Ovary (tissue), 9 donors: Measurements from ENCODE around the gene TLX2. TPM values are rescaled to one million over a fixed set of nuclear protein-coding genes. Genes with fewer than 3 reads are reported as not detected.

Source experiments
- DNase-seq, 5 donors: peaks; one replicate each; pipeline ENCODE4 v3.0.0-alpha.2; 2019 to 2020
- H3K27ac ChIP-seq, 2 donors: fragments of 200-600 bp; one replicate each; pipeline versions ENCODE4 v1.5.1 to v1.8.0; 2019 to 2022
- H3K27me3 ChIP-seq: fragments of 200-600 bp; one replicate; pipeline ENCODE4 v1.8.0; 2022
- H3K36me3 ChIP-seq: fragments of 200-600 bp; sonication (generic); one replicate; pipeline ENCODE4 v1.5.1; 2019
- H3K4me1 ChIP-seq: one replicate; pipeline ENCODE4 v1.8.1; 2013; ENCODE audit warnings: mild to moderate bottlenecking, moderate library complexity; ENCODE audit not compliant: insufficient read depth
- H3K4me3 ChIP-seq: fragments of 200-600 bp; sonication (generic); one replicate; pipeline ENCODE4 v1.5.1; 2017
- H3K9me3 ChIP-seq, 2 donors: fragments of 200-600 bp in 1 of 2; sonication (generic) in 1 of 2; one replicate each; pipeline versions ENCODE4 v1.5.1 to v1.8.1; 2013 to 2019; ENCODE audit warnings: mild to moderate bottlenecking in 1 of 2, moderate library complexity in 1 of 2
- EP300 ChIP-seq: sonication (generic); formaldehyde crosslinking; IDR thresholded peaks from one replicate; pipeline ENCODE4 v1.6.1; 2017; ENCODE audit warnings: antibody characterized with exemption
- POLR2A ChIP-seq: fragments of 450-650 bp; IDR thresholded peaks from one replicate; pipeline ENCODE4 v1.6.1; 2017; ENCODE audit warnings: antibody characterized with exemption, mild to moderate bottlenecking, moderate library complexity
- WGBS, 3 donors: extraction: QIAGEN DNeasy Blood & Tissue Kit in 1 of 3; methylation state at CpG; one replicate each; pipeline versions ENCODE4 v1.1.5 to v1.1.7; 2013 to 2017; 5-methylcytosine and 5-hydroxymethylcytosine counted together
- intact Hi-C, 4 donors: fragments of 100-400 bp; cut with DNase I; formaldehyde crosslinking; loops; one replicate each; pipeline versions ENCODE4 v1.11.0 to v1.15.1; 2022 to 2023
- polyA plus RNA-seq, 2 donors: library from polyadenylated mRNA; stranded (reverse); fragments of 200-250 nt in 1 of 2; fragments of 350-450 nt in 1 of 2; fragmentation: Illumina TruSeq in 1 of 2; extraction: RNeasy Lipid Tissue Mini Kit (QIAGEN cat#74804) in 1 of 2; gene quantifications; one replicate each; pipeline ENCODE4 v1.2.3, GENCODE V29; 2013 to 2014
- total RNA-seq, 7 donors: library from RNA; depleted of rRNA in 2 of 7; stranded (reverse); fragments of >200 nt in 2 of 7; fragmentation: NEBNext Ultra II Directional in 3 of 7; extraction: Animal tissue kit (Norgen Biotek cat#: 25700) in 3 of 7; gene quantifications; one replicate each; pipeline versions ENCODE4 v1.1.0 to v1.2.4, GENCODE V29; 2016 to 2023
- TF ChIP-seq, protein P1 (sequence below), 3 donors: fragments of 450-650 bp in 2 of 3; fragments of 200-600 bp in 1 of 3; IDR thresholded peaks; one replicate each; pipeline versions ENCODE4 v1.5.1 to v1.8.0; 2016 to 2022; ENCODE audit warnings: antibody characterized with exemption in 3 of 3, mild to moderate bottlenecking in 1 of 3
- donor health status: DM: no; HTN: no; CAD: no; lungs with moderate emphysema.
- donor health status: DM: no; HTN: no; CAD: no.
- donor health status: Bipolar disorder and iron deficiency.
- donor health status: DM: yes; HTN: yes; CAD: no.
- donor health status: DM: no; HTN: no; CAD: no.
- donor health status: DM: yes; HTN: yes; CAD: no.

The TLX2 gene
- total and polyA plus RNA-seq, 9 donors: not detected

DNA sequence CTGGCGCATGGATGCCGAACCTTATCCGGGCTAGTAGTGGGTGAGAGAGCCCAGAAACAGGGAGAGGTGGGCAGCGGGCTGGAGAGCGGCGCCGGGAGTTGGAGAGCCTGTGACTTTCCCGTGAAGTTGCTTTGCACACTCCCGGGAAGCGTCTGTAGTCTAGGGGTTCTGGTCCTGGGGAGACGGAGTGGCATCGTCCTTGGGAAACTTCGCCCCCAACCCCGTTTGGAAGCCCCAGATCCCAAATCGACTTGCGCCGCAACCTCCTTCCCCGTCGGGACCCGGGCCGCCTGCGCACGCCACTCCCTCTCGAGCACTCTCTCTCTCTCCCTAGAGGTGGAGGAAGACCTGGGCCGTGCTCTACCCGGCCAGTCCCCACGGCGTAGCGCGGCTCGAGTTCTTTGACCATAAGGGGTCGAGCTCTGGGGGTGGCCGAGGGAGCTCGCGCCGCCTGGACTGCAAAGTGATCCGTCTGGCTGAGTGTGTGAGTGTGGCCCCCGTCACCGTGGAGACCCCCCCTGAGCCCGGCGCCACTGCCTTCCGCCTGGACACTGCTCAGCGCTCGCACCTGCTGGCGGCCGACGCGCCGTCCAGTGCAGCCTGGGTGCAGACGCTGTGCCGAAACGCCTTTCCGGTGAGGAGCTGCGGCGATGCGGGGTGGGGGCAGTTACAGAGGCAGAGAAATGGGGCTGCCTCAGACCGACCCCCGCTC lies 40.7 kb downstream of the TLX2 start:
- Histone ChIP-seq H3K9me3 (no peaks in the 10 kb centered on the region), H3K36me3 (no peaks in the 10 kb centered on the region), H3K4me1 (peaks cover 5% of the 10 kb centered on the region), H3K4me3 (peak overlapping the region; percentile 92), H3K27ac (peak overlapping the region; percentile 73 to 88), H3K27me3 (no peaks in the 10 kb centered on the region)
- DNase-seq: peak; percentile 46 to 71 (median 55)
- TF ChIP-seq, protein P1, sequence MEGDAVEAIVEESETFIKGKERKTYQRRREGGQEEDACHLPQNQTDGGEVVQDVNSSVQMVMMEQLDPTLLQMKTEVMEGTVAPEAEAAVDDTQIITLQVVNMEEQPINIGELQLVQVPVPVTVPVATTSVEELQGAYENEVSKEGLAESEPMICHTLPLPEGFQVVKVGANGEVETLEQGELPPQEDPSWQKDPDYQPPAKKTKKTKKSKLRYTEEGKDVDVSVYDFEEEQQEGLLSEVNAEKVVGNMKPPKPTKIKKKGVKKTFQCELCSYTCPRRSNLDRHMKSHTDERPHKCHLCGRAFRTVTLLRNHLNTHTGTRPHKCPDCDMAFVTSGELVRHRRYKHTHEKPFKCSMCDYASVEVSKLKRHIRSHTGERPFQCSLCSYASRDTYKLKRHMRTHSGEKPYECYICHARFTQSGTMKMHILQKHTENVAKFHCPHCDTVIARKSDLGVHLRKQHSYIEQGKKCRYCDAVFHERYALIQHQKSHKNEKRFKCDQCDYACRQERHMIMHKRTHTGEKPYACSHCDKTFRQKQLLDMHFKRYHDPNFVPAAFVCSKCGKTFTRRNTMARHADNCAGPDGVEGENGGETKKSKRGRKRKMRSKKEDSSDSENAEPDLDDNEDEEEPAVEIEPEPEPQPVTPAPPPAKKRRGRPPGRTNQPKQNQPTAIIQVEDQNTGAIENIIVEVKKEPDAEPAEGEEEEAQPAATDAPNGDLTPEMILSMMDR (IDR thresholded peaks at IDR 0.05): no peak
- no peak for TF ChIP-seq POLR2A
- no peak for TF ChIP-seq EP300
- intact Hi-C loops: no loop called here
- WGBS, 3 donors: 0 to 5% (median 3%) methylated on average over 26 to 58 of the region's 58 CpGs

DNA sequence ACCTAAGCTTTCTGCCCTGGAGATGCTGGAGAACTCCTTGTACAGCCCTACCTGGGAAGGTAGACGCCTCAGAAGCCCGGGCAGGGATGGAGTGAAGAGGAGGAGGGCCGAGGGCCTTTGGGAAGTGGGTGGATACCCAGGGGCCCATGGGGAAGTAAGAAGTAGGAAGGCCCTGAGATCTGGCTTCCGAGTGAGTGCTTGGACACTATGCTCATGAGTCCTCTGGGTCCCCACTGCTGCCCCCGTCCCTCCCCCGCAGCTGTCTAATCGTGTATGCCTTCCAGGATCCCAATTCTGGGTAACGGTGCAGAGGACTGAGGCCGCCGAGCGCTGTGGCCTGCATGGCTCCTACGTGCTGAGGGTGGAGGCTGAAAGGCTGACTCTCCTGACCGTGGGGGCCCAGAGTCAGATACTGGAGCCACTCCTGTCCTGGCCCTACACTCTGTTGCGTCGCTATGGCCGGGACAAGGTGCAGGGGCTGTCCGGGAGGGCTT lies 41.4 kb downstream of the TLX2 start:
- Histone ChIP-seq H3K27me3 (no peaks in the 10 kb centered on the region), H3K4me1 (peaks cover 5% of the 10 kb centered on the region), H3K9me3 (no peaks in the 10 kb centered on the region), H3K36me3 (no peaks in the 10 kb centered on the region), H3K27ac (no peak overlapping the region), H3K4me3 (no peak overlapping the region)
- intact Hi-C loops: no loop called here
- WGBS, 3 donors: 77 to 82% (median 80%) methylated on average over 17 of the region's 17 CpGs
- DNase-seq: peak in 1 of 5 donors; percentile 37
- TF ChIP-seq POLR2A (no peak), EP300 (no peak)
- TF ChIP-seq, protein P1 (IDR thresholded peaks at IDR 0.05): no peak

DNA sequence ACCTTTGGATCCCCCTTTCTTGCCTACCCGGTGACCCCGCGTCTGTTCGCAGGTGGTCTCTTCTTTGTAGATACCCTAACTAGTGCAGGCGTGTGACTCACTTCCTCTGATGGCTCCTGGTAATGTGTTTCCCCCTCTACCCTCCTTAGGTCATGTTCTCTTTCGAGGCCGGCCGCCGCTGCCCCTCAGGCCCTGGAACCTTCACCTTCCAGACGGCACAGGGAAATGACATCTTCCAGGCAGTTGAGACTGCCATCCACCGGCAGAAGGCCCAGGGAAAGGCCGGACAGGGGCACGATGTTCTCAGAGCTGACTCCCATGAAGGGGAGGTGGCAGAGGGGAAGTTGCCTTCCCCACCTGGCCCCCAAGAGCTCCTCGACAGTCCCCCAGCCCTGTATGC lies 41.9 kb downstream of the TLX2 start:
- intact Hi-C loops: no loop called here
- Histone ChIP-seq H3K36me3 (no peaks in the 10 kb centered on the region), H3K9me3 (no peaks in the 10 kb centered on the region), H3K4me1 (peaks cover 5% of the 10 kb centered on the region), H3K4me3 (no peak overlapping the region), H3K27me3 (no peaks in the 10 kb centered on the region), H3K27ac (no peak overlapping the region)
- WGBS, 3 donors: 90 to 94% (median 90%) methylated on average over 14 of the region's 14 CpGs
- DNase-seq: no peak
- TF ChIP-seq, protein P1 (IDR thresholded peaks at IDR 0.05): no peak
- TF ChIP-seq EP300: no peak
- TF ChIP-seq POLR2A: no peak

DNA sequence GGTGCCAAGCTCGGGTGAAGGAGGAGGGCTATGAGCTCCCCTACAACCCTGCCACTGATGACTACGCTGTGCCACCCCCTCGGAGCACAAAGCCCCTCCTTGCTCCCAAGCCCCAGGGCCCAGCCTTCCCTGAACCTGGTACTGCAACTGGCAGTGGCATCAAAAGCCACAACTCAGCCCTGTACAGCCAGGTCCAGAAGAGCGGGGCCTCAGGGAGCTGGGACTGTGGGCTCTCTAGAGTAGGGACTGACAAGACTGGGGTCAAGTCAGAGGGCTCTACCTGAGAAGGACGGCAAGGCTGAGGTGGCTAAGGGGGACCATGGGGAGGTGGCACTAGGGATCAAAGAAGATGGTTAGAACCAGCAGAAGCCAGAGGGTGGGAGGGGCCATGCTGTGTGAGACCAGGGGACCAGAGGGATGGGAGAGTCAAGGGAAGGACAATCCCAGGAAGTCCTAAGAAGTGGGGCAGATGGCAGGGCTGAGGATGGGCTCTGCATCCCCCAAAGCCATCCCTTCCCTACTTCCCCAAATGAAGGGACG lies 42.7 kb downstream of the TLX2 start:
- Histone ChIP-seq H3K4me1 (peaks cover 5% of the 10 kb centered on the region), H3K4me3 (no peak overlapping the region), H3K27ac (no peak overlapping the region), H3K36me3 (no peaks in the 10 kb centered on the region), H3K9me3 (no peaks in the 10 kb centered on the region), H3K27me3 (no peaks in the 10 kb centered on the region)
- TF ChIP-seq EP300: no peak
- TF ChIP-seq, protein P1 (IDR thresholded peaks at IDR 0.05): no peak
- TF ChIP-seq POLR2A: no peak
- WGBS, 3 donors: 88 to 91% (median 90%) methylated on average over 6 of the region's 6 CpGs
- intact Hi-C loops: no loop called here
- no peak for DNase-seq
